HTR-8/SVneo (cell line): Measurements from ENCODE around the gene TALDO1.
"Not testable (repeated sequence)": the region's sequence is repeated elsewhere in the genome, so short reads cannot be mapped to it uniquely, and the experiment has no call there.

Source experiments
- DNase-seq: peaks from one replicate; pipeline ENCODE4 v3.0.0; 2011; ENCODE audit warnings: low spot score, mixed read lengths; ENCODE audit not compliant: insufficient read length
- FAIRE-seq: peaks from 2 replicates; lab custom pipeline; 2011; peaks lifted over from hg19 to GRCh38; lab: Jason Lieb, UNC

Gene TALDO1

GRCh38 chr11:728901-729491 lies 18.3 kb upstream of the TALDO1 start:
- DNase-seq = no peak
- no peak for FAIRE-seq

- DNase-seq (no peak), FAIRE-seq (no peak)
Observed at GRCh38 chr11:729492-730074, 17.7 kb upstream of the TALDO1 start.

GRCh38 chr11:733072-733471 lies 14.2 kb upstream of the TALDO1 start:
- FAIRE-seq (no peak), DNase-seq (no peak)

GRCh38 chr11:734541-734940 lies 12.7 kb upstream of the TALDO1 start:
- FAIRE-seq = not testable (repeated sequence)

GRCh38 chr11:737366-737765 lies 9.9 kb upstream of the TALDO1 start:
- FAIRE-seq (no peak), DNase-seq (no peak)

More at GRCh38 chr11:734541-734940, 12.7 kb upstream of the TALDO1 start:
- DNase-seq = not testable (repeated sequence)

GRCh38 chr11:737899-738298 lies 9.4 kb upstream of the TALDO1 start:
- not testable (repeated sequence) for FAIRE-seq

GRCh38 chr11:742156-742546 lies 5.1 kb upstream of the TALDO1 start:
- no peak for DNase-seq
- FAIRE-seq = no peak

More at GRCh38 chr11:737899-738298, 9.4 kb upstream of the TALDO1 start:
- DNase-seq = not testable (repeated sequence)

GRCh38 chr11:742571-743201 lies 4.6 kb upstream of the TALDO1 start:
- FAIRE-seq (no peak), DNase-seq (no peak)

GRCh38 chr11:745428-745827 lies 1.8 kb upstream of the TALDO1 start:
- FAIRE-seq (no peak), DNase-seq (no peak)

GRCh38 chr11:746289-747157 lies 741 bp upstream of the TALDO1 start:
- no peak for DNase-seq
- no peak for FAIRE-seq

- no peak for FAIRE-seq
Observed at GRCh38 chr11:748007-748359, 719 bp downstream of the TALDO1 start.

GRCh38 chr11:749731-750130 lies 2.5 kb downstream of the TALDO1 start:
- FAIRE-seq = no peak
- DNase-seq = no peak

More at GRCh38 chr11:748007-748359, 719 bp downstream of the TALDO1 start:
- DNase-seq = no peak

- no peak for DNase-seq
- no peak for FAIRE-seq
Observed at GRCh38 chr11:760236-760635, 13.0 kb downstream of the TALDO1 start.

- FAIRE-seq (no peak), DNase-seq (no peak)
Observed at GRCh38 chr11:761526-762108, 14.4 kb downstream of the TALDO1 start.

- DNase-seq = peak; percentile 66
- peak; percentile 83 for FAIRE-seq
Observed at GRCh38 chr11:762421-763072, 15.3 kb downstream of the TALDO1 start.

- DNase-seq (no peak), FAIRE-seq (no peak)
Observed at GRCh38 chr11:763073-763463, 15.8 kb downstream of the TALDO1 start.

- DNase-seq (no peak), FAIRE-seq (no peak)
Observed at GRCh38 chr11:763549-764321, 16.5 kb downstream of the TALDO1 start.

GRCh38 chr11:764322-765024 lies 17.2 kb downstream of the TALDO1 start:
- no peak for FAIRE-seq
- DNase-seq = no peak
